Hepatic stellate cell (primary cell): ENCODE data around the gene SULT2B1.

ENCODE experiments used
- DNase-seq: peaks from one replicate; pipeline ENCODE4 v3.0.0; 2011; ENCODE audit warnings: low spot score

Gene SULT2B1

GRCh38 chr19:48634424-48635262, 82.7 kb downstream of the SULT2B1 start:
- peak; percentile 93 for DNase-seq

GRCh38 chr19:48635263-48635965, 83.4 kb downstream of the SULT2B1 start:
- peak; percentile 70 for DNase-seq

- DNase-seq, result no peak
Measured at GRCh38 chr19:48635966-48636858, 84.2 kb downstream of the SULT2B1 start.

GRCh38 chr19:48636859-48637448, 85.0 kb downstream of the SULT2B1 start, which contains the start of gene DBP:
Gene DBP (minus strand): TSS chr19:48637379. CDS start chr19:48636994, 385 bp downstream.
- DNase-seq, result peak; percentile 69

GRCh38 chr19:48637449-48637947, 85.5 kb downstream of the SULT2B1 start:
- peak; percentile 99 for DNase-seq

- DNase-seq, result peak; percentile 94
Measured at GRCh38 chr19:48637948-48638830, 86.2 kb downstream of the SULT2B1 start.

GRCh38 chr19:48638831-48639381, 86.9 kb downstream of the SULT2B1 start:
- DNase-seq, result no peak

- DNase-seq, result no peak
Measured at GRCh38 chr19:48639483-48640375, 87.8 kb downstream of the SULT2B1 start.

GRCh38 chr19:48641850-48642249, 89.9 kb downstream of the SULT2B1 start:
- DNase-seq, result no peak

- no peak for DNase-seq
Measured at GRCh38 chr19:48642862-48643261, 90.9 kb downstream of the SULT2B1 start.

- DNase-seq, result no peak
Measured at GRCh38 chr19:48644355-48644754, 92.4 kb downstream of the SULT2B1 start.

- DNase-seq, result peak; percentile 72
Measured at GRCh38 chr19:48644839-48645619, 93.1 kb downstream of the SULT2B1 start.

- DNase-seq, result no peak
Measured at GRCh38 chr19:48645620-48646000, 93.6 kb downstream of the SULT2B1 start.

GRCh38 chr19:48646001-48646721, 94.2 kb downstream of the SULT2B1 start, which contains the start of gene CA11:
Gene CA11 (minus strand): TSS chr19:48646187. CDS start chr19:48645632, 555 bp downstream.
- DNase-seq, result peak; percentile 92

- DNase-seq, result no peak
Measured at GRCh38 chr19:48646722-48647216, 94.8 kb downstream of the SULT2B1 start.

- DNase-seq, result no peak
Measured at GRCh38 chr19:48648134-48648533, 96.2 kb downstream of the SULT2B1 start.
